ENCODE measurements around the gene CREB5. TPM values are rescaled to one million over a fixed set of nuclear protein-coding genes. Genes with fewer than 3 reads are reported as not detected.

Gene CREB5
- total RNA-seq, 1 experiment from 2014 or later = 2.1 TPM

DNA sequence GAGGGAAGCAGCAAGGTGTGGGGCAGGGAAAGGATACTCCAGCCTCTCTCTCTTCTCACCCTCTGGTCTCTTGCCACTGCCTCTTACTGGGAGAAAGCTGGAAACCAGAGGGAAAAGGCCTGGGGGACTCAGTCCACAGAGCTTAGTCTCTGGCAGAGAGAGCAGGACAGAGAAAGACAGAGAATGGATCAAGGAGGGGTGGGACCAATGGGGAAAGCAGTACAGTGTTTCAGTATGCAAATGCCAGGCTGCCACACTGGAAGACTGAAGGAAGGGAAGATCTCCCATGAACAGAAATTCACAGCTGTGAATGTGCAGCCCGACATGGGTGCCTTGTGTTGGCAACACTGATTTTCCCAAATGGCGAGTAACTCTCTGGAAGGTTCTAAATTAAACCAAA lies 40.4 kb downstream of the CREB5 start:
- Histone ChIP-seq H3K4me1 (replicated peaks; ENCODE audit: insufficient read depth) (no peaks in the 10 kb centered on the region), H3K27ac (no peak overlapping the region), H3K9me2 (ENCODE audit: insufficient read depth) (no peaks in the 10 kb centered on the region; the same call in 1 of the 2 replicates), H3F3A (ENCODE audit: insufficient read depth, low read depth) (no peaks in the 10 kb centered on the region), H3K27me3 (ENCODE audit: insufficient read depth, low read depth) (peaks cover 10% of the 10 kb centered on the region; the same call in 1 of the 2 replicates), H4K20me1 (ENCODE audit: insufficient read depth) (no peaks in the 10 kb centered on the region), H2AFZ (no peak overlapping the region), H3K9me3 (ENCODE audit: insufficient read depth, low read depth) (no peaks in the 10 kb centered on the region), H3K4me3 (no peak overlapping the region), H3K36me3 (ENCODE audit: low read depth) (no peaks in the 10 kb centered on the region), H3K4me2 (no peak overlapping the region), H3K79me2 (ENCODE audit: low read depth) (no peaks in the 10 kb centered on the region)
- TF ChIP-seq, protein P1, sequence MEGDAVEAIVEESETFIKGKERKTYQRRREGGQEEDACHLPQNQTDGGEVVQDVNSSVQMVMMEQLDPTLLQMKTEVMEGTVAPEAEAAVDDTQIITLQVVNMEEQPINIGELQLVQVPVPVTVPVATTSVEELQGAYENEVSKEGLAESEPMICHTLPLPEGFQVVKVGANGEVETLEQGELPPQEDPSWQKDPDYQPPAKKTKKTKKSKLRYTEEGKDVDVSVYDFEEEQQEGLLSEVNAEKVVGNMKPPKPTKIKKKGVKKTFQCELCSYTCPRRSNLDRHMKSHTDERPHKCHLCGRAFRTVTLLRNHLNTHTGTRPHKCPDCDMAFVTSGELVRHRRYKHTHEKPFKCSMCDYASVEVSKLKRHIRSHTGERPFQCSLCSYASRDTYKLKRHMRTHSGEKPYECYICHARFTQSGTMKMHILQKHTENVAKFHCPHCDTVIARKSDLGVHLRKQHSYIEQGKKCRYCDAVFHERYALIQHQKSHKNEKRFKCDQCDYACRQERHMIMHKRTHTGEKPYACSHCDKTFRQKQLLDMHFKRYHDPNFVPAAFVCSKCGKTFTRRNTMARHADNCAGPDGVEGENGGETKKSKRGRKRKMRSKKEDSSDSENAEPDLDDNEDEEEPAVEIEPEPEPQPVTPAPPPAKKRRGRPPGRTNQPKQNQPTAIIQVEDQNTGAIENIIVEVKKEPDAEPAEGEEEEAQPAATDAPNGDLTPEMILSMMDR (conservative IDR thresholded peaks at IDR 0.05) = no peak
- no peak for TF ChIP-seq EZH2 (IDR thresholded peaks at IDR 0.05; ENCODE audit: low read depth)
- intact Hi-C loops (cut with micrococcal nuclease; ENCODE audit: unreplicated experiment) = no loop called here
- ChIA-PET CTCF (no interaction called here), POLR2A (ENCODE audit: unreplicated experiment) (no interaction called here)
- no TSS peak for BruUV-seq (replicated peaks)
- no peak for DNase-seq

DNA sequence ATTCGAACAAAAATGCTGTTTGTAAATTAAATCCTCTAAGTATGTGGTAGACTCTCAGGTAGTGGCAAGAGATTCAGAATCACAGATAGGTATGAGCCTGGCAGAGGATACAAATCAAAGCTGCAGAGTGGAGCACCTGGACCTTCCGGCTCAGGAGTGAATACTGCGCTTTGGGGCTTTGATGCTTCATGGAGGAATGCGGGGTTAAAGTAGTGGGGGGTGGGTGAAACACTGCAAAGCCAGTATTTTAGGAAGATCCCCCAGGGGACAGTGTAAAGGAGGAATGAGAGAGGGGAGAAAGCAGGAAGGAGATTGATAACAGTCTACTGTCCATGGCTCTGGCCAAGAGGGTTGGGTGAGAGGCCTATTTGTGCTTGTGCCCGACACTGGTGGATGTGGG lies 43.2 kb downstream of the CREB5 start:
- TF ChIP-seq, protein P1 (conservative IDR thresholded peaks at IDR 0.05) = no peak
- no peak for TF ChIP-seq EZH2 (IDR thresholded peaks at IDR 0.05; ENCODE audit: low read depth)
- POLR2A ChIA-PET (ENCODE audit: unreplicated experiment) = no interaction called here
- Histone ChIP-seq H3K79me2 (ENCODE audit: low read depth) (no peaks in the 10 kb centered on the region), H4K20me1 (ENCODE audit: insufficient read depth) (no peaks in the 10 kb centered on the region), H3K4me2 (no peak overlapping the region), H3K36me3 (ENCODE audit: low read depth) (no peaks in the 10 kb centered on the region), H3K9me2 (ENCODE audit: insufficient read depth) (no peaks in the 10 kb centered on the region; the same call in 1 of the 2 replicates), H3K9me3 (ENCODE audit: insufficient read depth, low read depth) (no peaks in the 10 kb centered on the region), H3K4me3 (no peak overlapping the region), H3K27ac (no peak overlapping the region), H3K27me3 (ENCODE audit: insufficient read depth, low read depth) (peaks cover 4% of the 10 kb centered on the region; the same call in 1 of the 2 replicates), H3K4me1 (replicated peaks; ENCODE audit: insufficient read depth) (no peaks in the 10 kb centered on the region), H2AFZ (no peak overlapping the region), H3F3A (ENCODE audit: insufficient read depth, low read depth) (no peaks in the 10 kb centered on the region)
- intact Hi-C loops (cut with micrococcal nuclease; ENCODE audit: unreplicated experiment) = no loop called here
- no peak for DNase-seq
- CTCF ChIA-PET = no interaction called here
- no TSS peak for BruUV-seq (replicated peaks)

DNA sequence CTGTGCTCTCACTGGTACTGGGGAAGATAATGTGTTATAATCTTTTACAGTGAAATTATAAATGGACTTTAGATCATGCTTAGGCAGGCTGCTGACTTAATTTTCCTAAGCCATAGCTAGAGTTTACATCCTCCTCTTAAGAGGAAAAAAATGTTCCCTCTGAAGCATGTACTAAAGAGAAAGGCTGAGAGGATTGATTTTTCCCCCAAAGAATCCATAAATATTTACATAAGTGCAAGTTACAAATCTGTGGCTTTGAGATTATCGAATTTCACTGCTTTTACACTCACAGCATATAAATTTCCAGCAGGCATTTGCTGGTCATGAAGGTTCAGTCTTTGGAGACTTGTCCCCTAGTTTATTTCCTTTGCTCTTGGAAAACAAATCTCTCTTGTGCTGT lies 43.7 kb downstream of the CREB5 start:
- Histone ChIP-seq H3K9me3 (ENCODE audit: insufficient read depth, low read depth) (no peaks in the 10 kb centered on the region), H3K4me1 (replicated peaks; ENCODE audit: insufficient read depth) (no peaks in the 10 kb centered on the region), H3F3A (ENCODE audit: insufficient read depth, low read depth) (no peaks in the 10 kb centered on the region), H3K4me3 (no peak overlapping the region), H3K9me2 (ENCODE audit: insufficient read depth) (no peaks in the 10 kb centered on the region; the same call in 1 of the 2 replicates), H3K27me3 (ENCODE audit: insufficient read depth, low read depth) (no peaks in the 10 kb centered on the region), H4K20me1 (ENCODE audit: insufficient read depth) (no peaks in the 10 kb centered on the region), H3K36me3 (ENCODE audit: low read depth) (no peaks in the 10 kb centered on the region), H3K4me2 (no peak overlapping the region), H2AFZ (no peak overlapping the region), H3K27ac (no peak overlapping the region), H3K79me2 (ENCODE audit: low read depth) (no peaks in the 10 kb centered on the region)
- ChIA-PET POLR2A (ENCODE audit: unreplicated experiment) (no interaction called here), CTCF (no interaction called here)
- intact Hi-C loops (cut with micrococcal nuclease; ENCODE audit: unreplicated experiment) = no loop called here
- no TSS peak for BruUV-seq (replicated peaks)
- DNase-seq = no peak
- TF ChIP-seq, protein P1 (conservative IDR thresholded peaks at IDR 0.05) = no peak
- TF ChIP-seq EZH2 (IDR thresholded peaks at IDR 0.05; ENCODE audit: low read depth) = no peak
